Keratinocyte (primary cell): ENCODE measurements around the gene ROR2. TPM values are rescaled to one million over a fixed set of nuclear protein-coding genes. Genes with fewer than 3 reads are reported as not detected.

Source experiments
- DNase-seq: peaks from one replicate; pipeline ENCODE4 v3.0.0-alpha.2; 2011; ENCODE audit warnings: low read depth, missing footprints, low spot score
- FAIRE-seq: peaks from 2 replicates; lab custom pipeline; 2011; peaks lifted over from hg19 to GRCh38; lab: Jason Lieb, UNC
- H2AFZ ChIP-seq: 2 replicates; pipeline ENCODE4 v1.6.0; 2012; ENCODE audit warnings: low read length, control low read depth, inconsistent platforms; ENCODE audit not compliant: control insufficient read depth
- H3K27ac ChIP-seq: 2 replicates; pipeline ENCODE4 v1.5.1; 2011; ENCODE audit warnings: low read length; ENCODE audit not compliant: control insufficient read depth, insufficient read depth
- H3K27me3 ChIP-seq: 3 replicates; pipeline ENCODE4 v1.6.0; 2011; ENCODE audit warnings: low read length; ENCODE audit not compliant: control insufficient read depth, insufficient read depth; ENCODE audit errors: extremely low read depth
- H3K36me3 ChIP-seq, 2 experiments: 2 replicates in 1 of 2; 3 replicates in 1 of 2; pipeline ENCODE4 v1.5.1; 2011; ENCODE audit warnings: low read length in 2 of 2, mild to moderate bottlenecking in 1 of 2; ENCODE audit not compliant: control insufficient read depth in 2 of 2, insufficient read depth in 2 of 2; ENCODE audit errors: extremely low read depth in 1 of 2
- H3K4me1 ChIP-seq: 3 replicates; pipeline ENCODE4 v1.5.1; 2011; ENCODE audit warnings: low read length; ENCODE audit not compliant: control insufficient read depth, insufficient read depth; ENCODE audit errors: extremely low read depth
- H3K4me2 ChIP-seq: 3 replicates; pipeline ENCODE4 v1.6.0; 2011; ENCODE audit warnings: low read depth, low read length; ENCODE audit not compliant: control insufficient read depth, insufficient read depth; ENCODE audit errors: extremely low read depth
- H3K4me3 ChIP-seq, 3 experiments: fragments of 200-600 bp in 1 of 3; sonication (generic) in 1 of 3; 2 replicates in 2 of 3; 3 replicates in 1 of 3; pipeline ENCODE4 v1.5.1; 2011 to 2016; ENCODE audit warnings: low read length in 3 of 3, mild to moderate bottlenecking in 3 of 3, control low read depth in 2 of 3, inconsistent platforms in 1 of 3, low read depth in 1 of 3, mixed read lengths in 1 of 3, mixed run types in 1 of 3, moderate library complexity in 1 of 3; ENCODE audit not compliant: control insufficient read depth in 2 of 3, insufficient read depth in 2 of 3; ENCODE audit errors: extremely low read depth in 1 of 3
- H3K79me2 ChIP-seq: 2 replicates; pipeline ENCODE4 v1.6.0; 2012; ENCODE audit warnings: low read length; ENCODE audit not compliant: control insufficient read depth, insufficient read depth
- H3K9ac ChIP-seq: 3 replicates; pipeline ENCODE4 v1.6.0; 2011; ENCODE audit warnings: low read length; ENCODE audit not compliant: control insufficient read depth, insufficient read depth; ENCODE audit errors: extremely low read depth
- H3K9me1 ChIP-seq: 3 replicates; pipeline ENCODE4 v1.6.0; 2011; ENCODE audit warnings: low read length; ENCODE audit not compliant: control insufficient read depth, insufficient read depth; ENCODE audit errors: extremely low read depth
- H3K9me3 ChIP-seq: 2 replicates; pipeline ENCODE4 v1.5.1; 2012; ENCODE audit warnings: low read depth, low read length; ENCODE audit not compliant: control insufficient read depth
- H4K20me1 ChIP-seq: 3 replicates; pipeline ENCODE4 v1.6.0; 2011; ENCODE audit warnings: low read length; ENCODE audit not compliant: control insufficient read depth, insufficient read depth; ENCODE audit errors: extremely low read depth
- CTCF ChIP-seq, 3 experiments: IDR thresholded peaks in 1 of 3; conservative IDR thresholded peaks in 1 of 3; optimal IDR thresholded peaks in 1 of 3; 2 replicates in 2 of 3; 3 replicates in 1 of 3; pipeline versions ENCODE3 to v1.5.1; 2011; ENCODE audit warnings: low read length in 3 of 3, mild to moderate bottlenecking in 3 of 3, moderate library complexity in 2 of 3, control low read depth in 1 of 3, inconsistent platforms in 1 of 3; ENCODE audit not compliant: insufficient read depth in 2 of 3; ENCODE audit errors: extremely low read depth in 1 of 3
- EZH2 ChIP-seq: IDR thresholded peaks from one replicate; pipeline ENCODE4 v1.6.1; 2012; ENCODE audit warnings: inconsistent platforms, mild to moderate bottlenecking, low read length, moderate library complexity
- dilution Hi-C: fragments of 300-500 bp; cut with MboI; formaldehyde crosslinking; loops from one replicate; pipeline ENCODE4 v1.7.0; 2020; ENCODE audit warnings: low sequenced_read_pairs; ENCODE audit not compliant: extremely low pct_ligation_motif_present
- polyA plus RNA-seq, 5 experiments: library from polyadenylated mRNA; depleted of rRNA in 3 of 5; stranded (reverse) in 3 of 5; stranded (forward) in 1 of 5; unstranded in 1 of 5; fragments of >200 nt; gene quantifications; 1 replicate in 1 of 5; 2 replicates in 3 of 5; 3 replicates in 1 of 5; pipeline versions ENCODE4 v1.2.1 to v1.2.3, GENCODE V29; 2011 to 2012; ENCODE audit warnings: missing spikeins in 2 of 5, low read depth in 1 of 5, low replicate concordance in 1 of 5

ROR2 gene
- polyA plus RNA-seq, 1 donor (not counting 4 experiments of a cell fraction or from before 2014, with no cell fraction given) = 0.22 TPM

DNA sequence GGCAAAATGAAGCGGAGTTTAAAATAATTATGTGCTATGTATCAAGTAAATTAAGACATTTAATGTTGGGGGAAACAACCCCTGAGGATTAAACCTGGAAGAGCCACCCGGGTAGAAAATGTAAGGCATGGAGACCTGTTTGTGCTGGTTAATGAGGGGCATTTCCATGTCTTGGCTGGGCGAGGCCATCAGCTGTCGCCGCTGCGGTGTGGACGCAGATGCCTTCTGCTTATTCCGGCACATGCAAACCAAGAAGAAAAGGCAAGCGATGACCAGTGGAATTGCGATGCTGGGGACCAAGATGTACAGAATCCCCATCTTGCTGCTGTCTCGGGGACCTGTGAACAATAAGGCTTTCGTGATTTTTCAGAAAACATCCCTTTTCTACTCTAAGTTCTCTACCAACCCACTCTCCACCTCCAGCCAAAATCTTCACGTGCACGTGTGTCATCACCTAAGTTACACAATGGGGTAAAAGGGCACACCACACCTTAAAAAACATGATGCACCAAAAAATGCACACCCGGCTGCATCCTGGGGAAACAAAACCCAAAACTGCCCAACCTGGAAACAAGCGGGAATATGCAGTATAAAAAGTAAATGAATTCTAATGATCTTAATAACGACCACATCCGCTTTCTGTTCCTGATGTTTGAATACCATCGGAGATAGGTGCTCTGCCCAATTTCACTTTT lies 223.5 kb downstream of the ROR2 start:
- Histone ChIP-seq H3K9me3 (no peaks in the 10 kb centered on the region), H3K4me2 (no peak overlapping the region), H3K79me2 (no peaks in the 10 kb centered on the region), H3K4me3 (no peak overlapping the region), H3K4me1 (no peaks in the 10 kb centered on the region), H3K27ac (no peak overlapping the region), H4K20me1 (no peaks in the 10 kb centered on the region), H3K27me3 (no peaks in the 10 kb centered on the region), H2AFZ (no peak overlapping the region), H3K9me1 (no peaks in the 10 kb centered on the region), H3K9ac (no peak overlapping the region), H3K36me3 (no peaks in the 10 kb centered on the region)
- DNase-seq = no peak
- TF ChIP-seq CTCF (optimal IDR thresholded peaks at IDR 0.05 in 1 of 3, IDR thresholded peaks at IDR 0.05 in 1 of 3, conservative IDR thresholded peaks at IDR 0.05 in 1 of 3; ENCODE audit: extremely low read depth in 1 of 3, insufficient read depth in 2 of 3, low read length in 3 of 3) = no peak
- dilution Hi-C loops = no loop called here
- no peak for FAIRE-seq

DNA sequence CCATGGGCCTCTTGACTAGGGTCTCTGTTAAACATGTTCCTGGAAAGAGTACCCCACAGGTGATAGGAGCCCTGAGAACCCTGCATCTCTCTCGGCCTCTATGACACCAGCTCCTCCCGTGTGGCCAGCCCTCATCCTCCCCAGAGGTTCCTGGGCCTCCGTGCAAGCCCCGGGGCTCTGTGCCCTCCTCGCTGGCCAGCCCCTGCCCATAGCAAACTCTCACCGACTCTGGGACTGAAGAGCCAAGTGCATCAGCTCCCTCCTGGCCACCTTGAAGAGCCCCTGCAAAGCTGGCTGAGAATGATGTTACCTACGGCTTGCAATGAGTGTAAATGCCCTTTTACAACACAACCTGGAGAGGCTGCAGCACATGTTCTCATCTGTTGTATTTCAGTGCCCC lies 224.4 kb downstream of the ROR2 start:
- no peaks in the 10 kb centered on the region for H3K36me3 ChIP-seq
- DNase-seq (no peak), FAIRE-seq (no peak)
- H3K4me1 ChIP-seq = no peaks in the 10 kb centered on the region
- no peaks in the 10 kb centered on the region for H3K79me2 ChIP-seq
- no peak overlapping the region for H3K4me3 ChIP-seq
- H4K20me1 ChIP-seq = no peaks in the 10 kb centered on the region
- no peak overlapping the region for H3K4me2 ChIP-seq
- no peak overlapping the region for H2AFZ ChIP-seq
- dilution Hi-C loops = no loop called here
- no peaks in the 10 kb centered on the region for H3K27me3 ChIP-seq
- H3K9ac ChIP-seq = no peak overlapping the region
- H3K27ac ChIP-seq = no peak overlapping the region
- TF ChIP-seq EZH2 = no peak
- no peaks in the 10 kb centered on the region for H3K9me3 ChIP-seq
- H3K9me1 ChIP-seq = no peaks in the 10 kb centered on the region
